OCI-LY1 (cell line): ENCODE measurements around the gene CD79A.

ENCODE experiments used
- EZH2 ChIP-seq: fragments of 200-600 bp; sonication (generic), shearing (Covaris generic); IDR thresholded peaks from 2 replicates; pipeline ENCODE4 v1.8.0; 2017; ENCODE audit warnings: borderline replicate concordance, mixed run types, mild to moderate bottlenecking, antibody characterized with exemption, low read length, moderate library complexity, mixed read lengths
- TF ChIP-seq, protein P1 (sequence below): fragments of 200-600 bp; sonication (generic), shearing (Covaris generic); IDR thresholded peaks from 2 replicates; pipeline ENCODE4 v1.5.1; 2017; ENCODE audit warnings: mild to moderate bottlenecking, antibody characterized with exemption, low read length, moderate library complexity, mixed read lengths

DNA sequence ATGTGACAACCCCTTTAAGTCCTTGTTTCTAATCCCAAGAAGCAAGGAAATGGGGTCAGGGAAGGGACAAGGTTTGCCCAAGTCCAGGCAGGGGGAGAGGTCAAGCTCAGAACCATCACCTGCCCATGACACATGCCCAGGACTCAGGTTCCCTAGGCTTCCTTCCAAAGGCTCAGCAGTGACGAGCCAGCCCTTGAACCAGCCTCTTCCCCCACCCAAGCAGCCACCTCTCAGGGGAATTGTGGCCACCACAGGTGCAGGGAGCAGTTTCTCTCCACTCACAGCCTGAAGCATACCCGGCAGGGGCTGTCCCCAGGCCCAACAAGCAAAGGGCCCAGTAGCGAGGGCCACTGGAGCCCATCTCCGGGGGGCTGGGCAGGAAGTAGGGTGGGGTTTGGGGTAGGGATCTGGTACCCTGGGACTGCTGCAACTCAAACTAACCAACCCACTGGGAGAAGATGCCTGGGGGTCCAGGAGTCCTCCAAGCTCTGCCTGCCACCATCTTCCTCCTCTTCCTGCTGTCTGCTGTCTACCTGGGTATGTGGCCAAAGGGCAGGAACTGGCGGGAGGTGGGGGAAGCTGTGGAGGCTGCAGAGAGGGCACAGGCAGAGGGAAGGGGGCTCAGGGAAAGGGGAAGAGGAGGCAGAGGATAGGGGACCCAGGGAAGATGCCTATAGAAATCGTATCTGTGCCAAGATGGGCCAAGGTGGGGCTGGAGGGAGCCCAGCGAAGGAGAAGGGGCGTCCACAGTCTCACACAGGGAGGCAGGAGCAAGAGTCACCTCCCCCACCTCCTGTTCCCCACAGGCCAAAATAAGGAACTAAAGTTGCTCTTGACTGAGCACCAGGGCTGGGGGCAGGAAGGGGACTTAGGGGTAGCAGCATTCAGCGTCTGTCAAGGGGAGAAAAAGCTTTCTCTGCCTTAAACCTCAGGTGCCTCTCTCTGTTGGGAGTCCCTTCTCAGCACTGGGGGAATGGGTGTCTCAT is at the start of gene CD79A:
- TF ChIP-seq, protein P1, sequence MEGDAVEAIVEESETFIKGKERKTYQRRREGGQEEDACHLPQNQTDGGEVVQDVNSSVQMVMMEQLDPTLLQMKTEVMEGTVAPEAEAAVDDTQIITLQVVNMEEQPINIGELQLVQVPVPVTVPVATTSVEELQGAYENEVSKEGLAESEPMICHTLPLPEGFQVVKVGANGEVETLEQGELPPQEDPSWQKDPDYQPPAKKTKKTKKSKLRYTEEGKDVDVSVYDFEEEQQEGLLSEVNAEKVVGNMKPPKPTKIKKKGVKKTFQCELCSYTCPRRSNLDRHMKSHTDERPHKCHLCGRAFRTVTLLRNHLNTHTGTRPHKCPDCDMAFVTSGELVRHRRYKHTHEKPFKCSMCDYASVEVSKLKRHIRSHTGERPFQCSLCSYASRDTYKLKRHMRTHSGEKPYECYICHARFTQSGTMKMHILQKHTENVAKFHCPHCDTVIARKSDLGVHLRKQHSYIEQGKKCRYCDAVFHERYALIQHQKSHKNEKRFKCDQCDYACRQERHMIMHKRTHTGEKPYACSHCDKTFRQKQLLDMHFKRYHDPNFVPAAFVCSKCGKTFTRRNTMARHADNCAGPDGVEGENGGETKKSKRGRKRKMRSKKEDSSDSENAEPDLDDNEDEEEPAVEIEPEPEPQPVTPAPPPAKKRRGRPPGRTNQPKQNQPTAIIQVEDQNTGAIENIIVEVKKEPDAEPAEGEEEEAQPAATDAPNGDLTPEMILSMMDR = no peak
- TF ChIP-seq EZH2 = no peak
